Panc1 (cell line): ENCODE results near the gene SNPH.

Experiments used
- REST ChIP-seq, 2 experiments: IDR thresholded peaks; 2 replicates each; pipeline ENCODE4 v1.6.1; 2011 to 2012; ENCODE audit warnings: low read depth in 2 of 2, control low read depth in 1 of 2, low read length in 1 of 2, mild to moderate bottlenecking in 1 of 2, moderate library complexity in 1 of 2; ENCODE audit not compliant: insufficient read depth in 1 of 2
- SIN3A ChIP-seq: IDR thresholded peaks from 2 replicates; pipeline ENCODE4 v1.6.1; 2012; ENCODE audit warnings: low read depth, mild to moderate bottlenecking, low read length, moderate library complexity, borderline replicate concordance; ENCODE audit not compliant: insufficient read depth
- TCF7L2 ChIP-seq: IDR thresholded peaks from 2 replicates; pipeline ENCODE4 v1.6.1; 2011; ENCODE audit warnings: mild to moderate bottlenecking, low read depth, low read length, inconsistent platforms
- TF ChIP-seq, protein P1 (sequence below): fragments of 450-650 bp; IDR thresholded peaks from 2 replicates; pipeline ENCODE4 v1.5.1; 2017; ENCODE audit warnings: mild to moderate bottlenecking

GRCh38 chr20:1266167-1266973, at the start of gene SNPH:
- TF ChIP-seq, protein P1, sequence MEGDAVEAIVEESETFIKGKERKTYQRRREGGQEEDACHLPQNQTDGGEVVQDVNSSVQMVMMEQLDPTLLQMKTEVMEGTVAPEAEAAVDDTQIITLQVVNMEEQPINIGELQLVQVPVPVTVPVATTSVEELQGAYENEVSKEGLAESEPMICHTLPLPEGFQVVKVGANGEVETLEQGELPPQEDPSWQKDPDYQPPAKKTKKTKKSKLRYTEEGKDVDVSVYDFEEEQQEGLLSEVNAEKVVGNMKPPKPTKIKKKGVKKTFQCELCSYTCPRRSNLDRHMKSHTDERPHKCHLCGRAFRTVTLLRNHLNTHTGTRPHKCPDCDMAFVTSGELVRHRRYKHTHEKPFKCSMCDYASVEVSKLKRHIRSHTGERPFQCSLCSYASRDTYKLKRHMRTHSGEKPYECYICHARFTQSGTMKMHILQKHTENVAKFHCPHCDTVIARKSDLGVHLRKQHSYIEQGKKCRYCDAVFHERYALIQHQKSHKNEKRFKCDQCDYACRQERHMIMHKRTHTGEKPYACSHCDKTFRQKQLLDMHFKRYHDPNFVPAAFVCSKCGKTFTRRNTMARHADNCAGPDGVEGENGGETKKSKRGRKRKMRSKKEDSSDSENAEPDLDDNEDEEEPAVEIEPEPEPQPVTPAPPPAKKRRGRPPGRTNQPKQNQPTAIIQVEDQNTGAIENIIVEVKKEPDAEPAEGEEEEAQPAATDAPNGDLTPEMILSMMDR: no peak
- TF ChIP-seq REST (IDR thresholded peaks at IDR 0.05; ENCODE audit: insufficient read depth in 1 of 2, low read depth in 2 of 2, low read length in 1 of 2) (no peak), SIN3A (no peak), TCF7L2 (no peak)
